OCI-LY3 (cell line): ENCODE measurements around the gene BMPER.

Experiments used
- H2AFZ ChIP-seq: fragments of 200-600, 300-600 bp; shearing (Covaris generic); 2 replicates; pipeline ENCODE4 v1.6.0; 2014; ENCODE audit warnings: antibody characterized with exemption, low read depth, low read length
- H3K27ac ChIP-seq: fragments of 200-600, 300-600 bp; sonication (generic); 2 replicates; pipeline ENCODE4 v1.5.1; 2014; ENCODE audit warnings: mild to moderate bottlenecking, low read length, moderate library complexity, mixed read lengths
- H3K27me3 ChIP-seq: fragments of 200-600, 300-600 bp; sonication (generic); 2 replicates; pipeline ENCODE4 v1.6.1; 2014; ENCODE audit warnings: low read depth, low read length, mixed read lengths
- H3K36me3 ChIP-seq: fragments of 200-600, 300-600 bp; sonication (generic); replicated peaks from 2 replicates; pipeline ENCODE3; 2014; ENCODE audit warnings: low read depth, low read length, mixed read lengths
- H3K4me1 ChIP-seq: fragments of 300-600, 200-600 bp; sonication (generic); 2 replicates; pipeline ENCODE4 v1.6.1; 2014; ENCODE audit warnings: low read length, mixed read lengths
- H3K4me2 ChIP-seq: fragments of 200-600, 300-600 bp; sonication (generic); 2 replicates; pipeline ENCODE4 v1.6.1; 2014; ENCODE audit warnings: low read length, mixed read lengths
- H3K4me3 ChIP-seq: fragments of 300-600, 200-600 bp; sonication (generic); 2 replicates; pipeline ENCODE4 v1.5.1; 2014; ENCODE audit warnings: antibody characterized with exemption, mild to moderate bottlenecking, low read length, moderate library complexity
- H3K79me2 ChIP-seq: fragments of 300-600, 200-600 bp; shearing (Covaris generic); 2 replicates; pipeline ENCODE4 v1.6.1; 2014; ENCODE audit warnings: mild to moderate bottlenecking, low read length, mixed read lengths
- H3K9ac ChIP-seq: fragments of 300-600, 200-600 bp; shearing (Covaris generic); 2 replicates; pipeline ENCODE4 v1.6.0; 2014; ENCODE audit warnings: mild to moderate bottlenecking, low read length, moderate library complexity
- H3K9me3 ChIP-seq: fragments of 200-600, 300-600 bp; shearing (Covaris generic); 2 replicates; pipeline ENCODE4 v1.6.1; 2014; ENCODE audit warnings: low read length, mixed read lengths; ENCODE audit not compliant: insufficient read depth
- H4K20me1 ChIP-seq: fragments of 200-600, 300-600 bp; sonication (generic); 2 replicates; pipeline ENCODE4 v1.6.1; 2016; ENCODE audit warnings: low read length, mixed read lengths; ENCODE audit not compliant: insufficient read depth
- EZH2phosphoT487 ChIP-seq: fragments of 200-600 bp; shearing (Covaris generic); IDR thresholded peaks from 2 replicates; pipeline ENCODE4 v1.6.1; 2018; ENCODE audit warnings: antibody characterized with exemption, mixed run types, low read depth
- TF ChIP-seq, protein P1 (sequence below): fragments of 200-600, 300-600 bp; sonication (generic); IDR thresholded peaks from 2 replicates; pipeline ENCODE4 v1.5.1; 2014; ENCODE audit warnings: antibody characterized with exemption, low read length, low read depth

The BMPER gene

DNA sequence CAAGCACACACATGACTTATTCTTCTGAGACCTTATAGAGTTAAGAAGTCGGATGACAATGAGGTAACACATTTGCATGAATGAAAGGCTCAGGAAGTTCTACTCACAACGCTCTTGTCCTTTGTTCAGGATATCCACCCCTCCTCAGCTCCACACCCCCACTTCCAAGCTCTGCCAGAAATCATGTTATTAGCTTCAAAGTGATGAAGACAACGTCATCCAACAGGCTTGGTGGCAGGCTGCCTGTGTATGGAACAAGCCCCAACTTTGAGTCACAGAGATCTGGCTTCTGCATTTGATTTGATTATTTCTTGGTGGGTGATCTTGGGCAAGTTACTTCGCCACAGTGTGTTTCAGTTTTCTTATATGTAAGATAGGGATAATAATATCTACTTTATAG is 12.4 kb upstream of the BMPER start:
- H3K79me2 ChIP-seq, result no peaks in the 10 kb centered on the region
- TF ChIP-seq, protein P1, sequence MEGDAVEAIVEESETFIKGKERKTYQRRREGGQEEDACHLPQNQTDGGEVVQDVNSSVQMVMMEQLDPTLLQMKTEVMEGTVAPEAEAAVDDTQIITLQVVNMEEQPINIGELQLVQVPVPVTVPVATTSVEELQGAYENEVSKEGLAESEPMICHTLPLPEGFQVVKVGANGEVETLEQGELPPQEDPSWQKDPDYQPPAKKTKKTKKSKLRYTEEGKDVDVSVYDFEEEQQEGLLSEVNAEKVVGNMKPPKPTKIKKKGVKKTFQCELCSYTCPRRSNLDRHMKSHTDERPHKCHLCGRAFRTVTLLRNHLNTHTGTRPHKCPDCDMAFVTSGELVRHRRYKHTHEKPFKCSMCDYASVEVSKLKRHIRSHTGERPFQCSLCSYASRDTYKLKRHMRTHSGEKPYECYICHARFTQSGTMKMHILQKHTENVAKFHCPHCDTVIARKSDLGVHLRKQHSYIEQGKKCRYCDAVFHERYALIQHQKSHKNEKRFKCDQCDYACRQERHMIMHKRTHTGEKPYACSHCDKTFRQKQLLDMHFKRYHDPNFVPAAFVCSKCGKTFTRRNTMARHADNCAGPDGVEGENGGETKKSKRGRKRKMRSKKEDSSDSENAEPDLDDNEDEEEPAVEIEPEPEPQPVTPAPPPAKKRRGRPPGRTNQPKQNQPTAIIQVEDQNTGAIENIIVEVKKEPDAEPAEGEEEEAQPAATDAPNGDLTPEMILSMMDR, result no peak
- no peak for TF ChIP-seq EZH2phosphoT487
- H3K9ac ChIP-seq, result no peak overlapping the region
- no peak overlapping the region for H3K27ac ChIP-seq
- peaks cover 13% of the 10 kb centered on the region for H3K27me3 ChIP-seq
- H3K9me3 ChIP-seq, result no peaks in the 10 kb centered on the region
- H3K36me3 ChIP-seq, result no peaks in the 10 kb centered on the region
- no peak overlapping the region for H2AFZ ChIP-seq
- H3K4me1 ChIP-seq, result peaks cover 10% of the 10 kb centered on the region
- no peaks in the 10 kb centered on the region for H4K20me1 ChIP-seq
- H3K4me3 ChIP-seq, result no peak overlapping the region
- H3K4me2 ChIP-seq, result no peak overlapping the region

DNA sequence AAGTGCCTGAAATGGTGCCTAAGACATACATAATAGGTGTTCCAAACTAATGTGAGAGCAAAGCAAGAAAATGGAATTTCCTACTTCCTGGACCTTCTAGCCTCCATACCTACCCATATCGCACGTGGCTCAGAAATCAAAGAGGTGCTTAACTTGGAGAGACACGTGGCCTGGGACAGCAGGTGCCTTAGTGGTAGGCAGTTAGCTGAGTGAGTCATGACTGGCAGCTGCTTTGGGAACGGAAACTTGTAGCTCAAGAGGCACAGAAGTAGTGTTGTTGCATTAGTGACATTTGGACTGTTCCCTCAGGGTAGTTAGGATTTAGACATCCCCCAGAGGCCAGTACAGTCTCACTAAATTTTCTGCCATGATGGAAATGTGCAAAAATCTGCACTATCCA is 12.0 kb upstream of the BMPER start:
- H3K9me3 ChIP-seq, result no peaks in the 10 kb centered on the region
- peaks cover 13% of the 10 kb centered on the region for H3K27me3 ChIP-seq
- no peaks in the 10 kb centered on the region for H3K79me2 ChIP-seq
- peaks cover 10% of the 10 kb centered on the region for H3K4me1 ChIP-seq
- no peaks in the 10 kb centered on the region for H3K36me3 ChIP-seq
- H2AFZ ChIP-seq, result no peak overlapping the region
- H3K4me3 ChIP-seq, result no peak overlapping the region
- no peak overlapping the region for H3K27ac ChIP-seq
- no peak overlapping the region for H3K9ac ChIP-seq
- no peaks in the 10 kb centered on the region for H4K20me1 ChIP-seq
- no peak for TF ChIP-seq EZH2phosphoT487
- TF ChIP-seq, protein P1, result no peak
- no peak overlapping the region for H3K4me2 ChIP-seq

DNA sequence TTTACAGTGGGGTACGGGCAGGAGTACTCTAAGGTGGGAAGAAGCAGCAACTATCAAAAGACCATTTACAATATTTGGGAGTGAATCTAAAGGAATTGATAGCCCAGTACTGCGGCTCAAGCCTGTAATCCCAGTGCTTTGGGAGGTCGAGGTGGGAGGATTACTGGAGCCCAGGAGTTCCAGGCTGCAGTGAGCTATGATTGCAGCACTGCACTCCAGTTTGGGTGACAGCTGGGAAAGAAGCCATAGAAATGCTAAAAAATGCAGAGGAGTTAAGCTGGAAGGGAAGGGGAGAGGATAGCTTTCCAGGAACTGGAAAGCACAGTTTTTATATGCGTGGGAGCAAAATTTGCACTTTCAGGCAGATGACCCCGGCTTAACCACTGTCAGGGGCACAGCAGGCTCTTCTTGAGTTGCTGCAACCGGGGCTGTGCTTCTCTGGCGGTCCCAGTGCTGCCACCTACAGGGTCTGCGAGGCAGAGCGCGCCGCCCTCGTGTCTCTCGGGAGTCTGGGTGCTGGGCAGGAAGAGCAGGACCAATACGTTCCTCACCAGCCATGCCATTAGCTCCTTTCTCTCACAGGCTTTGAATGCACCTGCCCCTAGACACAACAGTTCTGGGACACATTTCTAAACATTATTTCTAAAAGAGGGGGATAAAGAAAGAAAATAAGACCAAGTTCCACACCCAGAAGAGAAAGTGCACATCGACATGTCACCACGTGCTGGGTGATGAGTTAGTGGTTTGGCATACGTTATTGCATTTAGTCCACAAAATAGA is 10.1 kb upstream of the BMPER start:
- no peaks in the 10 kb centered on the region for H3K36me3 ChIP-seq
- H3K4me1 ChIP-seq, result peaks cover 10% of the 10 kb centered on the region
- peak overlapping the region; percentile 47; the same call in 1 of the 2 replicates for H3K4me3 ChIP-seq
- peak overlapping the region; percentile 94 for H2AFZ ChIP-seq
- H3K27ac ChIP-seq, result no peak overlapping the region
- H3K27me3 ChIP-seq, result peaks cover 18% of the 10 kb centered on the region
- TF ChIP-seq, protein P1, result peak; percentile 78
- TF ChIP-seq EZH2phosphoT487, result no peak
- no peaks in the 10 kb centered on the region for H3K9me3 ChIP-seq
- H3K9ac ChIP-seq, result no peak overlapping the region
- H4K20me1 ChIP-seq, result no peaks in the 10 kb centered on the region
- H3K79me2 ChIP-seq, result no peaks in the 10 kb centered on the region
- peak overlapping the region; percentile 69 for H3K4me2 ChIP-seq

DNA sequence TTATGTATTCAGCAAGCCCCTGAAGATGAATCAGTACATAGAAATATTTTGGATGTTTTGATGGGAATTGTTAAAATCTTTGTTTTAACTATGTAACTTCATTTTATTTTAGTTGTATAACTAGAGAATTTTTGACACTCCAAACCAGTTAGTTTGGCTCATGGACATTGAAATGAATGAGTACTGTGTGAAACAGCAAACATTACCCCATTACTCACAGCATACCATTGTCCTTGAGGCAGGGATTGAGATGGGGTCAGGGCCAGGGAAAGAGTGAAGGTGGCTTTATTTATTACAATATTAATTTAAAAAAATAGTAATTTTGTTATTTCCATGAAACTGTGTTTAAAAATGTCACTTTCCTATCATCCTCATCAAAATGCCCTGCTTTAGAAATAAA is 4.8 kb upstream of the BMPER start:
- Histone ChIP-seq H3K9ac (no peak overlapping the region), H3K27me3 (peaks cover 5% of the 10 kb centered on the region; the same call in 1 of the 2 replicates), H3K79me2 (no peaks in the 10 kb centered on the region), H3K4me2 (no peak overlapping the region), H3K36me3 (no peaks in the 10 kb centered on the region), H3K4me1 (no peaks in the 10 kb centered on the region), H3K9me3 (no peaks in the 10 kb centered on the region), H3K4me3 (no peak overlapping the region), H2AFZ (no peak overlapping the region), H4K20me1 (no peaks in the 10 kb centered on the region), H3K27ac (no peak overlapping the region)
- TF ChIP-seq, protein P1, result no peak
- no peak for TF ChIP-seq EZH2phosphoT487
